Endothelial cell of umbilical vein (primary cell): ENCODE data around the gene KCNH1. TPM values are rescaled to one million over a fixed set of nuclear protein-coding genes. Genes with fewer than 3 reads are reported as not detected.

Source experiments
- BruUV-seq: library from RNA; stranded (reverse); fragments of 400-500 nt; replicated peaks from 2 replicates; lab custom pipeline; 2021; lab: Mats Ljungman, UMichigan
- CTCF ChIA-PET: fragments of 300-600, 350-600 bp; sonication (Branson Sonifier 250); formaldehyde crosslinking; loops from one replicate; lab custom pipeline; 2021; ENCODE audit warnings: antibody characterized with exemption, inconsistent platforms; lab: Charles Lee
- POLR2A ChIA-PET: fragments of 300-600, 350-600 bp; sonication (Branson Sonifier 250); formaldehyde crosslinking; loops from one replicate; lab custom pipeline; 2021; ENCODE audit warnings: antibody characterized with exemption, inconsistent platforms; lab: Charles Lee
- DNase-seq: peaks from one replicate; pipeline ENCODE4 v3.0.0-alpha.2; 2011; ENCODE audit warnings: low read depth, low spot score
- FAIRE-seq: peaks from 2 replicates; lab custom pipeline; 2011; peaks lifted over from hg19 to GRCh38; lab: Jason Lieb, UNC
- H2AFZ ChIP-seq: 2 replicates; pipeline ENCODE4 v1.6.0; 2012; ENCODE audit warnings: low read depth, low read length, control low read depth, inconsistent platforms
- H3K27ac ChIP-seq: 2 replicates; pipeline ENCODE4 v1.5.1; 2011; ENCODE audit warnings: low read depth, mild to moderate bottlenecking, control low read depth, low read length, moderate library complexity; ENCODE audit not compliant: insufficient read depth
- H3K27me3 ChIP-seq, 2 experiments: 2 replicates each; pipeline versions ENCODE4 v1.6.0 to v1.6.1; 2011; ENCODE audit warnings: low read length in 2 of 2, mixed read lengths in 1 of 2; ENCODE audit not compliant: control insufficient read depth in 2 of 2, insufficient read depth in 2 of 2
- H3K36me3 ChIP-seq, 2 experiments: 2 replicates in 1 of 2; 3 replicates in 1 of 2; pipeline ENCODE4 v1.5.1; 2011; ENCODE audit warnings: low read length in 2 of 2, mild to moderate bottlenecking in 1 of 2, moderate library complexity in 1 of 2; ENCODE audit not compliant: control insufficient read depth in 2 of 2, insufficient read depth in 2 of 2; ENCODE audit errors: extremely low read depth in 1 of 2
- H3K4me1 ChIP-seq: 3 replicates; pipeline ENCODE4 v1.5.1; 2011; ENCODE audit warnings: mild to moderate bottlenecking, low read length; ENCODE audit not compliant: control insufficient read depth, insufficient read depth; ENCODE audit errors: extremely low read depth
- H3K4me2 ChIP-seq: 2 replicates; pipeline ENCODE4 v1.6.1; 2011; ENCODE audit warnings: low read length, control low read depth, mixed read lengths; ENCODE audit not compliant: insufficient read depth
- H3K4me3 ChIP-seq, 3 experiments: fragments of 200-600 bp in 1 of 3; sonication (generic), shearing (Covaris generic) in 1 of 3; replicated peaks in 1 of 3; 2 replicates each; pipeline ENCODE4 v1.5.1; 2011 to 2016; ENCODE audit warnings: control low read depth in 3 of 3, low read length in 3 of 3, mild to moderate bottlenecking in 2 of 3, inconsistent platforms in 1 of 3, low read depth in 1 of 3, moderate library complexity in 1 of 3; ENCODE audit not compliant: insufficient read depth in 1 of 3
- H3K79me2 ChIP-seq: 2 replicates; pipeline ENCODE4 v1.6.0; 2012; ENCODE audit warnings: low read length, inconsistent platforms; ENCODE audit not compliant: control insufficient read depth, insufficient read depth
- H3K9ac ChIP-seq: replicated peaks from 2 replicates; pipeline ENCODE3; 2011; ENCODE audit warnings: low read length, control low read depth; ENCODE audit not compliant: insufficient read depth; ENCODE audit errors: extremely low read depth
- H3K9me1 ChIP-seq: replicated peaks from 3 replicates; pipeline ENCODE4 v1.6.0; 2011; ENCODE audit warnings: mild to moderate bottlenecking, low read length; ENCODE audit not compliant: control insufficient read depth, insufficient read depth; ENCODE audit errors: extremely low read depth
- H3K9me3 ChIP-seq: replicated peaks from 2 replicates; pipeline ENCODE4 v1.5.1; 2012; ENCODE audit warnings: low read length, inconsistent platforms; ENCODE audit not compliant: control insufficient read depth, insufficient read depth
- H4K20me1 ChIP-seq: replicated peaks from 2 replicates; pipeline ENCODE3; 2011; ENCODE audit warnings: mild to moderate bottlenecking, low read length; ENCODE audit not compliant: control insufficient read depth, insufficient read depth; ENCODE audit errors: extremely low read depth
- EZH2 ChIP-seq: IDR thresholded peaks from 2 replicates; pipeline ENCODE4 v1.6.1; 2012; ENCODE audit warnings: borderline replicate concordance, low read depth, mild to moderate bottlenecking, moderate library complexity, low read length, inconsistent platforms; ENCODE audit not compliant: severe bottlenecking
- FOS ChIP-seq: IDR thresholded peaks from 2 replicates; pipeline ENCODE4 v1.6.1; 2011; ENCODE audit warnings: mild to moderate bottlenecking, low read length, moderate library complexity, borderline replicate concordance; ENCODE audit not compliant: insufficient read depth
- GATA2 ChIP-seq: IDR thresholded peaks from 2 replicates; pipeline ENCODE4 v1.7.0; 2011; ENCODE audit warnings: low read depth, mild to moderate bottlenecking, moderate library complexity, mixed read lengths, low read length; ENCODE audit not compliant: insufficient read length, insufficient read depth
- JUN ChIP-seq: IDR thresholded peaks from 2 replicates; pipeline ENCODE4 v1.6.1; 2011; ENCODE audit warnings: borderline replicate concordance, low read depth; ENCODE audit not compliant: insufficient read length, insufficient read depth
- MAX ChIP-seq: IDR thresholded peaks from 2 replicates; pipeline ENCODE4 v1.6.1; 2011; ENCODE audit not compliant: insufficient read depth, insufficient read length
- MYC ChIP-seq: IDR thresholded peaks from one replicate; pipeline ENCODE4 v1.6.1; 2011; ENCODE audit warnings: mild to moderate bottlenecking, low read depth, low read length
- POLR2A ChIP-seq: IDR thresholded peaks from 2 replicates; pipeline ENCODE4 v1.6.1; 2012; ENCODE audit warnings: low read depth, mild to moderate bottlenecking, control low read depth, low read length
- POLR2AphosphoS5 ChIP-seq: IDR thresholded peaks from 2 replicates; pipeline ENCODE4 v1.6.1; 2012; ENCODE audit warnings: low read depth, mild to moderate bottlenecking, control low read depth, low read length, moderate library complexity; ENCODE audit not compliant: insufficient read depth
- dilution Hi-C: fragments of 300-500 bp; cut with MboI; formaldehyde crosslinking; loops from one replicate; pipeline ENCODE4 v1.15.0; 2019; ENCODE audit warnings: low sequenced_read_pairs; ENCODE audit not compliant: extremely low pct_ligation_motif_present
- intact Hi-C: fragments of 100-400 bp; cut with micrococcal nuclease; formaldehyde crosslinking; loops from one replicate; pipeline ENCODE4 v1.10.0; 2022
- polyA plus RNA-seq, 4 experiments: library from polyadenylated mRNA; depleted of rRNA in 3 of 4; stranded (reverse) in 3 of 4; unstranded in 1 of 4; fragments of >200 nt; gene quantifications; 2 replicates each; pipeline versions ENCODE4 v1.2.1 to v1.2.3, GENCODE V29; 2011 to 2012; ENCODE audit warnings: missing spikeins in 1 of 4
- total RNA-seq: library from RNA; stranded (reverse); gene quantifications from 2 replicates; pipeline ENCODE4 v1.2.3, GENCODE V29; 2021
- TF ChIP-seq, protein P1 (sequence below), 2 donors: IDR thresholded peaks; 1 replicate in 1 of 2; 2 replicates in 1 of 2; pipeline ENCODE4 v1.5.1; 2011; ENCODE audit warnings: low read length in 2 of 2, mild to moderate bottlenecking in 2 of 2, moderate library complexity in 2 of 2, control low read depth in 1 of 2, inconsistent platforms in 1 of 2, low read depth in 1 of 2; ENCODE audit not compliant: insufficient read depth in 1 of 2; ENCODE audit errors: extremely low read depth in 1 of 2

Gene KCNH1
- total and polyA plus RNA-seq, 2 donors (not counting 3 experiments of a cell fraction or from before 2014, with no cell fraction given), result not detected

DNA sequence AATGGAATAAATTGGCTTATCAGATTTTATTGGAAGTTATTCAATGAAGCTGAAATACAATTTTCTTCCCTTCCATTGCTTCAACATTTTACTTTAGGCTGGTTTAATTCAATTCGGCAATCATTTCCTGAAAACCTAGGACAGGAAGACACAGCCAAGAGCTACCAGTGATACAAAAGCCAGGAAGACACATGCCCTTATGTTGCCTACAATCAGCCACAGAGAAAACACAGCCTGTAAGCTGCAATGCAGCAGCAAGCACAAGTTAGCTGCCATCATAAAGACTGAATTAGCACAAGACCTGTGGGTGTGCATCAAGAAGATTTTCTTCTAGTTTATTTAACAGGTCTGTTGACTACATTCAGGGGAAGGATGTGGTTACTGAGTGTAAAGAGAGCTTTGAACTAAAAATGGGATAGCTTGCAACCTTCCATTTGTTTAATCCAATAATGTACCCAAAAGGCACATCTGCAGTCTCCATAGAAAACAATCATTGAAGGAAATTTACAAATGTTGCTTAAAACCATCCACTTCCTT is 193.8 kb downstream of the KCNH1 start:
- no peak overlapping the region for H3K9ac ChIP-seq
- dilution Hi-C loops (no loop called here), intact Hi-C loops (no loop called here)
- no peak overlapping the region for H2AFZ ChIP-seq
- H3K79me2 ChIP-seq, result no peaks in the 10 kb centered on the region
- no TSS peak for BruUV-seq
- ChIA-PET CTCF (no interaction called here), POLR2A (no interaction called here)
- no peak overlapping the region for H3K27ac ChIP-seq
- no peak overlapping the region for H3K4me2 ChIP-seq
- H3K9me1 ChIP-seq, result no peaks in the 10 kb centered on the region
- no peaks in the 10 kb centered on the region for H3K36me3 ChIP-seq
- no peak for TF ChIP-seq POLR2A
- FAIRE-seq (no peak), DNase-seq (no peak)
- no peaks in the 10 kb centered on the region for H3K4me1 ChIP-seq
- no peaks in the 10 kb centered on the region for H3K27me3 ChIP-seq
- H3K9me3 ChIP-seq, result no peaks in the 10 kb centered on the region
- H4K20me1 ChIP-seq, result no peaks in the 10 kb centered on the region
- no peak overlapping the region for H3K4me3 ChIP-seq

GRCh38 chr1:210938416-210938925 is 195.5 kb downstream of the KCNH1 start:
- DNase-seq (no peak), FAIRE-seq (no peak)
- no peak overlapping the region for H3K4me3 ChIP-seq
- BruUV-seq, result no TSS peak
- H3K4me1 ChIP-seq, result no peaks in the 10 kb centered on the region
- H3K36me3 ChIP-seq, result no peaks in the 10 kb centered on the region
- dilution Hi-C loops (no loop called here), intact Hi-C loops (no loop called here)
- TF ChIP-seq EZH2 (no peak), POLR2AphosphoS5 (no peak), JUN (no peak), POLR2A (no peak), MYC (no peak), GATA2 (no peak), MAX (no peak), FOS (no peak)
- TF ChIP-seq, protein P1, sequence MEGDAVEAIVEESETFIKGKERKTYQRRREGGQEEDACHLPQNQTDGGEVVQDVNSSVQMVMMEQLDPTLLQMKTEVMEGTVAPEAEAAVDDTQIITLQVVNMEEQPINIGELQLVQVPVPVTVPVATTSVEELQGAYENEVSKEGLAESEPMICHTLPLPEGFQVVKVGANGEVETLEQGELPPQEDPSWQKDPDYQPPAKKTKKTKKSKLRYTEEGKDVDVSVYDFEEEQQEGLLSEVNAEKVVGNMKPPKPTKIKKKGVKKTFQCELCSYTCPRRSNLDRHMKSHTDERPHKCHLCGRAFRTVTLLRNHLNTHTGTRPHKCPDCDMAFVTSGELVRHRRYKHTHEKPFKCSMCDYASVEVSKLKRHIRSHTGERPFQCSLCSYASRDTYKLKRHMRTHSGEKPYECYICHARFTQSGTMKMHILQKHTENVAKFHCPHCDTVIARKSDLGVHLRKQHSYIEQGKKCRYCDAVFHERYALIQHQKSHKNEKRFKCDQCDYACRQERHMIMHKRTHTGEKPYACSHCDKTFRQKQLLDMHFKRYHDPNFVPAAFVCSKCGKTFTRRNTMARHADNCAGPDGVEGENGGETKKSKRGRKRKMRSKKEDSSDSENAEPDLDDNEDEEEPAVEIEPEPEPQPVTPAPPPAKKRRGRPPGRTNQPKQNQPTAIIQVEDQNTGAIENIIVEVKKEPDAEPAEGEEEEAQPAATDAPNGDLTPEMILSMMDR (IDR thresholded peaks at IDR 0.05; ENCODE audit: extremely low read depth in 1 of 2, insufficient read depth in 1 of 2, low read depth in 1 of 2, low read length in 2 of 2), result no peak
- H4K20me1 ChIP-seq, result no peaks in the 10 kb centered on the region
- H3K9me3 ChIP-seq, result no peaks in the 10 kb centered on the region
- CTCF ChIA-PET, result no interaction called here
- H3K4me2 ChIP-seq, result no peak overlapping the region
- no peaks in the 10 kb centered on the region for H3K9me1 ChIP-seq
- H3K27ac ChIP-seq, result no peak overlapping the region
- POLR2A ChIA-PET, result no interaction called here
- H3K9ac ChIP-seq, result no peak overlapping the region
- H3K79me2 ChIP-seq, result no peaks in the 10 kb centered on the region
- H2AFZ ChIP-seq, result no peak overlapping the region
- H3K27me3 ChIP-seq, result no peaks in the 10 kb centered on the region
